ENCODE measurements around the gene AK5.
"Not testable (repeated sequence)": the region's sequence is repeated elsewhere in the genome, so short reads cannot be mapped to it uniquely, and the experiment has no call there.

AK5 gene

DNA sequence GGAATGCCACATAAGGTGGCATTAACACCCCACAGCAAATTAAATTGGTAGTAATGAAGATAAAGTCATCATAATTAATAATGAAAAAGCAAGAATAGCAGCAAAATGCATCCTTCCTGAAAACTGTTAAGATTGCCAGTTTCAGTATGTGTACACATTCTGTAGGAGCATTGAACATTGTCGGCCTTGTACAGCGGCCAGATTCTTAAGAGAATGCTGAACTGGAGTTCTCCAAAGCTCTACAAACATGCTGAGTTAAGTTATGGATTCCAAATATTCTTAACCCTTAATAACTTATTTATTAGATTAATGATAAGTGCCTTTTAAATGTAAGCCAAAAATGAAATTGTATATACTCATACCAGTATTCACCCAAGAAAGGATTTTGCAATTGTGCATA is 189.9 kb downstream of the AK5 start:
- DNase-seq (ENCODE audit: low read depth) = no peak
- no peak overlapping the region for H3K4me3 ChIP-seq (ENCODE audit: low read depth, low read length)

DNA sequence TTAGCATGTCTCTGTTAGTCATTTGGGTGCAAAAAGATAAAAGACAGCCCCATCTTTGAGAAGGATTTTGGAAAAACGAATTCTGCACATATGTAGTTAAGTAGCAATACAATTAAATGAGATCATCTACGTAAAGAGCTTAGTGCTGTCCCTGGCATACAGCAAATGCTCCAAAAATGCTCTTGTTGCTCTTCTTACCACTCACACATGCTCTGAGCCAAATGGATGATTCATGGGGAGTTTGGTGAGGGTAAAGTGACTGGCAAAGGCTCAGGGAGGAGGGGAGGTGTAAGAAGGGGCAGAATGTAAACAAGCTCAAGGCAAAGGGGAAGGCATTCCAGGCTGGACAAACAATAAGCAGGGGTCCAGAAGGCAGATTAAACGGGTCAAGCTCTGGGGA is 191.9 kb downstream of the AK5 start:
- H3K4me3 ChIP-seq (ENCODE audit: low read depth, low read length) = no peak overlapping the region
- DNase-seq (ENCODE audit: low read depth) = peak; percentile 72

DNA sequence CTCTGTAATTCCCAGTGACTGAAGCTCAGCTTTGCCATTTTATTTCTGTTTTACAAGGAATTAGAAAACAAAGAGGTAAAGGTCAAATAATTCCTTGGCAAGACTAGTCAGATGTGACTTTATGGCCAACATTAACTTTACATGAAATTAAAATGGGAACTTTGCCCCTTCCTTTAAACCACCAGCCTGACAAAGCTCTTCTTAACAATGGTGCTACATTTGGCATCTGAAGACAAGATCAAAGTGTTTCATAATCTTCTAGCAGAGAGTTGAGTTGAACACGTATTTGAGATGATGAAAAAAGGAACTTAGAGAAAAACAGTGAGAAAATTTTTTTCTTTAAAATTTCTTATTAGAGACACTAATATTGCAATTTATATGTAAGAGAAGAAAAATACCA is 193.8 kb downstream of the AK5 start:
- no peak for DNase-seq (ENCODE audit: low read depth)

DNA sequence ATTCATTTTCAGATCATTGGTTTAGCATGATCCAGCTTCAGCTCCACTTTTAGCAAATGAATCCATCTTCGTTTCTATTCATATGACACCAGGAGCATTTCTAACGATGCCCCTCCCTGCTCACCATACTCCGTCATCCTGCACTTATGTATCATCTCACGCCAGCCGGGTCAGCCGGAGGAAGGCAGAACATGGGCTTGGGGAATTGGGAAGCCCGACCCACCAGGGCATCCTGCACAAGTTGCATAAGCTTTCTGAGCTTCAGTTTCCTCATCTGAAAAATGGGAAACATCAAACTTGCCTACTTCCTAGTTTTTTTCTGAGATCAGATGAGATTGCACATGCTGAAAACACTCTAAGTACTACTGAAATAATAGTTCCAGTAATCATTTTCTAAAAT is 194.7 kb downstream of the AK5 start:
- H3K4me3 ChIP-seq (ENCODE audit: low read depth, low read length) = no peak overlapping the region
- DNase-seq (ENCODE audit: low read depth) = no peak

More for the DNA sequence above, 193.8 kb downstream of the AK5 start:
- no peak overlapping the region for H3K4me3 ChIP-seq (ENCODE audit: low read depth, low read length)

DNA sequence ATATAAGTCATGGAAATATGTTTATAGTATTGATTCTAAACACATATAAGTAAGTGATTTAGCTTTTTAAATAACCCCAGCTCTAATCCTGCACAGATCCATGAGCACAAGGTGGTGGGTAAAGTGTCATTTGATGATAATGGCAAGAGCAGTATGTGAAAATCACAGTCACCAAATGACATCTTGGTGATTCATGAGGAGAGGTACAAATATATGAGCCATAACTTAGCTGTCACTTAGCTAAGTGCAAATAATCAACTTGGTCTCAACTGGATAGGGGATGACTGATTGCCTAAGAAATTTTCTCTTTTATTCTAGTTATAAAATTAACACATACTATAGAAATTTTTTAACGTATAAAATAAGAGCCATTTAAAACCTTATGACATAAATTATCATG is 202.5 kb downstream of the AK5 start:
- no peak for DNase-seq (ENCODE audit: low read depth)
- H3K4me3 ChIP-seq (ENCODE audit: low read depth, low read length) = no peak overlapping the region

DNA sequence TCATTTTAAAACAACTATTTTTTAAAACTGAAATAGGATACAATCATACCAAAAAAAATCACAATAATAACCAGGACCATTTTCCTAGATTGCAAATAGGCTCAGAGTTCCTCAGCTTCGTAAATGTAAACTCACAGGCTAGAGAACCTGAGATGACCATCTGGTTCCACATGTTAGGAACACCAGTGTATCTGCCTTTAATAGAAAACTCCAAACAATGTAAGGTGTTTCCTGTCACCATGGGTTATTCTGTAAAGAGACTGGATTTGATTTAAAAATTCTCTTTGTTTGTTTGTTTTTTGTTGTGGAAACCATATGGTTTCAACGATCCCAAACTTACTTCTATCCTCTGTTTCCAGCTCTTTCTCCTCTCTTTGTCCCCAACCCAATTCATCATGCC is 203.1 kb downstream of the AK5 start:
- H3K4me3 ChIP-seq (ENCODE audit: low read depth, low read length) = no peak overlapping the region
- no peak for DNase-seq (ENCODE audit: low read depth)

DNA sequence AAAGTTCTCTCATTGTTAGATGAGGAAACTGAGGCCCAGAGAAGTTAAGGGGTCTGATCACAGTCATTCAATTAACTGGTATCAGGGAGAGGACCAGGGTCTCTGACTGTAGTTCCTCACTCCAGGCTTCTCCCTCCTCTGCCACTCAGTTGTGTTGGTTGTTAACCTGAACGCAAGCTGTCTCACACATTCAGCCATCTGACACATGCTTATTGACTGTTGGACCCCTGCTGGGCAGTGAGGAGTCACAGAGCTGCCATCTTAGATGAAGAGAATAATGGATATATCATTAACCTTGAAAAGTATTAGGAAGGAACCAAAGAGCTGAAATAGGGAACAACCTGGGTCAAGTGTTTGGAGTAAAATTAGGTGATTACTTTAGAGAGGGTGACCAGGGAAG is 205.8 kb downstream of the AK5 start:
- H3K4me3 ChIP-seq (ENCODE audit: low read depth, low read length) = no peak overlapping the region
- DNase-seq (ENCODE audit: low read depth) = no peak

DNA sequence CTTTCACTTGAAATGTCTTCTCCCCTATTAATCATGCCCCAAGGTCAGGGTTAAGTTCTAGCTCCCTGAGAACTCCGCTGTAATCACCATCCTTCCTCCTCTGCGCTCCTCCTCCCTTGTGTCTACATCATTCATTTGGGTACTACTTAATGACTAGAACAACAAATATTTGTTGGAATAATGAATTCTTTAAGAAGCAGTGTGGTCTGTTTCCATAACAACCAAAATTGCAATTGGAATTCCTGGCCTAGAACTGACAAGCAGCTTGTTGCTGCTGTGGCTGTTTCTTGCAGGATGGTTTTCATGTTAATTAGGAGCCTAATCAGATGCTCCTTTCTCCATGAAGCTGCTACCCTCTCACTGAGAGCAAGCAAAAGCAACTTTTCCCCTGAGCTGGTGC is 208.1 kb downstream of the AK5 start:
- no peak for DNase-seq (ENCODE audit: low read depth)
- H3K4me3 ChIP-seq (ENCODE audit: low read depth, low read length) = no peak overlapping the region

DNA sequence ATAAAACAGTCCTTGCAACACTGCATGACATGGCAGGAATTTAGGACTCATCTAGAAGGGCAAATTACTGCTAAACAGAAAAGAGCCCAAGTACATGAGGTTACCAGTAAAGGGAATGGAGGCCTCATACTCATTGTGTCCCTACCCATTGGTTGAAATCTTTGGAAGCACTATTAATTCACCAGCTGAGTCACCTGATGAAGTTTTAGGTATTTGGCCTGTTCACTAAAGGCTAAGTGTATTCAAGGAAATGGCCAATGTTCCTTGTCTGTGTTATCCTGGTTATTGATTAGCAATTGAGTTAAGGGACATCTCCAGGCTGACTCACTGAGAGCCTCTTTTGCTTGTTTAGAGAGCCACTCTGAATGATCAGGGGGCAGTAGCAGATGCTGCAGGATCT is 212.2 kb downstream of the AK5 start:
- no peak overlapping the region for H3K4me3 ChIP-seq (ENCODE audit: low read depth, low read length)
- DNase-seq (ENCODE audit: low read depth) = no peak

DNA sequence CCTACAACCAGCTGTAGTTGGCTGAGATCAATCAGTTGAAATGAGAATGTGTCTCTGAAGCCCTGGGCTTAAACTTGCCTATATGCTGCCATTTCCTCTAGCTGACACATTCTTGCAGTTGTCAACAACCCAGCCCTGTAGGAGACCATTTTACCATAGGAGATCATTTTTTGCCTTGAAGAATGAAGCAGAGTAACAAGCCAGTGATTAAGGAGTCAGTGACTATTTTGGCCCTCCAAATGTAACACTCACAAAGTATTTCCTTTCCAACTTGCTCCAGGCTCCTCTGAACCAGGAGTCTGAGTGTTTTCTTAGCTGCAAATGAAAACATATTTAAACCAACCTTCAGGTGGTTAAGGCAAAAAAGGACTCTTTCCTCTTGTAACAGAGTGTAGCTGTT is 217.1 kb downstream of the AK5 start:
- no peak for DNase-seq (ENCODE audit: low read depth)
- no peak overlapping the region for H3K4me3 ChIP-seq (ENCODE audit: low read depth, low read length)

DNA sequence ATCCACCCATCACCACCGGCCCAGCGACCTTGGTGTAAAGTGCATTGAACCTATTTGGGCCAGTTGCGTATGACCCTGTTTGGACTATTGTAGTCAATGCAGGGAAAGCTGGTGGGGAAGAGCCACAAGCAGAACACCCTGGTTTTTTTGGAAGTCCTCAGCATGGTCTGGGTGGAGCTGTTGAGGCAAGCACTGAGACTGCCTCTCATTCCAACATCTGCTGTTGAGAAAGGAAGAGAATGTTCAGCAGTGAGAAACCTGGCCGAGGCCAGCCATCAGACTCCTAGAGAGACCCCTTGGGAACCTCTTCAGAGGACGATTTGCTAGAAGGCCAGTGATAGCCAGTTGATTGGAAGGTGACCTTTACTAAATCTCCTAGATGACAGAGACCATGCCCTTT is 217.6 kb downstream of the AK5 start:
- H3K4me3 ChIP-seq (ENCODE audit: low read depth, low read length) = no peak overlapping the region
- no peak for DNase-seq (ENCODE audit: low read depth)

DNA sequence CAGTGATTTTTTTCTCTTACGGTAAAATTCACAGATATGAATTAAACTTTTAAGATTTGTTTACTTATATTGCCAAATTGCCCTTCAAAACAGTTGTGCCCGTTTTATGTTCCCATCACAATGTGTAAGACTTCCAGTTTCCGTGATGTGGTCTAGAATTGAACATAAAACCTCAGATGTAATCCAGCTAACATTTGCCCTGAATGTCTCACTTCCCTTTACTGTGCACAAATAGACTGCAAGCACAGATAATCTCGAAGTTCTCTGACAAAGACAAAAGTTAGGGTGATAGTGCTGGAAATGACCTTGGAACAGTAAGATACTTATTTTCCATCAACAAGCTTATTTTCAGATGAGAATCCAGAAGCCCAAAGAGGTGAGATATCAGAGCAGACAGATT is 223.2 kb downstream of the AK5 start:
- DNase-seq (ENCODE audit: low read depth) = peak; percentile 36
- no peak overlapping the region for H3K4me3 ChIP-seq (ENCODE audit: low read depth, low read length)

DNA sequence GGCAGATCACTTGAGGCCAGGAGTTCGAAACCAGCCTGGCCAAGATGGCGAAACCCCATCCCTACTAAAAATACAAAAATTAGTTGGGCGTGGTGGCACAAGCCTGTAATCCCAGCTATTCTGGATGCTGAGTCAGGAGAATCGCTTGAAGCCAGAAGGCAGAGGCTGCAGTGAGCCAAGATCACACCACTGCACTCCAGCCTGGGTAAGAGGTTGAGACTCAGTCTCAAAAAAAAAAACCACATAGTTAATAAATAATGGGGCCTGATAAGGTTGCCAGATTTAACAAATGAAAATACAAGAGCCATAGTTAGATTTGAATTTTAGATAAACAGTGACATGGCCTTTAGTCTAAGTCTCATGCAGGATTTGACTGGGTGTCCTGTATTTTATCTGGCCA is 225.0 kb downstream of the AK5 start:
- no peak overlapping the region for H3K4me3 ChIP-seq (ENCODE audit: low read depth, low read length)
- DNase-seq (ENCODE audit: low read depth) = no peak

DNA sequence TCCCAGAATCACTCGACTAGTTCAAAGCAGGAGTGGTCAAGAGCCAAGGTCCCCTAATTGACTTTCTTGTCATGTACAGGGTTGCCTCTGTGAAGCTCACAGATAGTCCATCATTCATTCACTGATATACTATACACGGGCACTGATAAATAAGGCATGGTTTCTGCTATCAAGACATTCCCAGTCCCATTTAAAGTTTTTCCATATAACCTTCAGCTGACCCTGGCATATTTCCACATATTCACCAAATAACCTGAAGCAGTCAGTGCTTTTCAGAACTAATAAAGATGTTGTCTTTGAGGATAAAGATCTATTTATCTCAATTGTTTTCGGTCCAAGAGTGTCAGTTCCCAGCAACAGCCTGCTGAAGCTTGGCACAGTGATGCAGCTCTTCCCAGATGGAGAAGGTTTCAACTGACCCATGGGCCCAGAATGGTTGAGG is 227.3 kb downstream of the AK5 start:
- no peak overlapping the region for H3K4me3 ChIP-seq (ENCODE audit: low read depth, low read length)
- DNase-seq (ENCODE audit: low read depth) = no peak

DNA sequence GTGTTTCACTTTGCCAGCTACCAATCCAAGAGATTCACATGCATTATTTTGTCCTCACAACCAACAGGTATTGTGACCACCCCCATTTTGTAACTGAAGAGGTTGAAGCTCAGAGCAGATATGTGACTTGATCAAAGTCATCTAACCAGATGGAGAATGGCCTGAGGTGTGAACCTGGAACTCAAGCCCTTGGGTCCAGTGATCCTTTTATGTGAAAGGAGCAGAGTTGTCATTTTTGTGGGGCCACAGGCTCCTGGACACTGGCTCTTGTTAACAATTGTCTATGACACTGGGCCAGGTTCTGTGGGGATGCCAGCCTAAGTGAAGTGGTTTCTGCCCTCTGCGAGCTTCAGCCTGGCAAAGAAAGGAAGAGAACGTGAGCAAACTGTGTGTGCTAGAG is 228.1 kb downstream of the AK5 start:
- no peak overlapping the region for H3K4me3 ChIP-seq (ENCODE audit: low read depth, low read length)
- no peak for DNase-seq (ENCODE audit: low read depth)

DNA sequence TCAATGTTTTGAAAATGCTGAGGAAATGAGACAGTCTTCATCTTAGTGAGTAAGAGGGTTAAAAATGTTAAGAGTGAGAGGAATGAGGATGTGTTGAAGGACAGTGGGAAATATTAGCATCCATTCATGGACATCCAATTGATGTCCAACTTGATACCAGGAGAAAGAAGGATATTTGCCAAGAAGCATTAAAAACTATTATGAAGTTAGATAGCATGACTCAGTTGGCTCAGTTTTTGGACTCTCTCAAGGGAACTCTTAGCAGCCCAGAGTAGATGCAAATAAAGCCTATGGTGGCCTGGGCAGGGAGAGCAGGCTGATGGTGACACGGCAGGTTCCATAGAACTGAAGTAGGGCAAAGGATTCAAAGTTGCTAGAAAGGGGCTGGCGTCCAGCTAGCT is 229.6 kb downstream of the AK5 start:
- DNase-seq (ENCODE audit: low read depth) = peak; percentile 85
- H3K4me3 ChIP-seq (ENCODE audit: low read depth, low read length) = no peak overlapping the region

DNA sequence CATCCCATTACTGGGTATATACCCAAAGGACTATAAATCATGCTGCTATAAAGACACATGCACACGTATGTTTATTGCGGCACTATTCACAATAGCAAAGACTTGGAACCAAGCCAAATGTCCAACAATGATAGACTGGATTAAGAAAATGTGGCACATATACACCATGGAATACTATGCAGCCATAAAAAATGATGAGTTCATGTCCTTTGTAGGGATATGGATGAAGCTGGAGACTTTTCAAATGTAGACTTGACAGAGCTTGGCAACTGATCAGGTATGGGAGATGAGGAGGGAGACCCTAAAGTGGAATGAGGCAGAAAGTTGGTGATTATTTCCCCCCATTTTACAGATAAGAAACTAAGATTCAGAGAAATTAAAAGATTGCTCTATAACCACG is 230.8 kb downstream of the AK5 start:
- DNase-seq (ENCODE audit: low read depth); H3K4me3 ChIP-seq (ENCODE audit: low read depth, low read length): not testable (repeated sequence)

DNA sequence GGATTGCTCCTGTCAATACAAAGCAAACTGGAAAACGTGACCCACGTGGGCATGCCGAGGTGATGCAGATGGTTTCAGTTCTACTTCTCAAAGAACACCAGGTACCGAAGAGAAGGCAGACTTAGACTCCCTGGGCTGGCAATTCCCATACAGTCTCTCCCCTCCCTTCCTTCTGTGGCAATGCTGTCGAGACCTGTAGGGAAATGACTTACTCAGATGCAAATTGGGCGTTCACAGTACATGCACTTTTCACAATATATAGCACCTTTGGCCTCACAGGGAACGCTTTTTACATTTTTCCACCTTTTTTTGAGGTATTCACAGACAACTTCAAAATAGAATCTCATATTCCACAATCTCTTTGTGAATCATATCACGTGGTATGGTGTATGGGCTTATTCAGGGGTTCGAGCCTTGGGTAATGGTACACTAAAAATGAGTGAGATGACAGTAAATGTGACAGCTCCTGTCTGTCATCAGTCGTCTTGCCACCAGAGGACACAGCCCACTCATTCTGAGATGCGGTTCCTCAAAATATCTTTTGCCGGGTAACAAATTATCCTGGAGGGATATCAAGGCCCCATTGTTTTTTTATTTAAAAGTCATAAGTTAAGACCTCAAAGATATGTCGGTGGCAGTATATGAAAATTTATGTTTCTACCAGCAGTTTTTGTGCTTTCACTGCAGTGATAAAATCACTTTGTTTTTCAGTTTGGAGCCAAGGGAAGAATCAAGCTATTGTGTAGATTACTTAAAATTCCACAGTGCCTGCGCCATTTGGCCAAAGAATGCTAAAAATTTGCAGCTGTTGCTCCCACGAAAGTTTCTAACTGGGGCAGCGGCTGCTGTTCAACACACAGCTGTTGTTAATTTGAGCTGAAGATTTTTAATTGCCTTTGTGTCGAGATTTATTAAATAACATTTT is 232.3 kb downstream of the AK5 start:
- peak; percentile 70 for DNase-seq (ENCODE audit: low read depth)
- H3K4me3 ChIP-seq (ENCODE audit: low read depth, low read length) = no peak overlapping the region

DNA sequence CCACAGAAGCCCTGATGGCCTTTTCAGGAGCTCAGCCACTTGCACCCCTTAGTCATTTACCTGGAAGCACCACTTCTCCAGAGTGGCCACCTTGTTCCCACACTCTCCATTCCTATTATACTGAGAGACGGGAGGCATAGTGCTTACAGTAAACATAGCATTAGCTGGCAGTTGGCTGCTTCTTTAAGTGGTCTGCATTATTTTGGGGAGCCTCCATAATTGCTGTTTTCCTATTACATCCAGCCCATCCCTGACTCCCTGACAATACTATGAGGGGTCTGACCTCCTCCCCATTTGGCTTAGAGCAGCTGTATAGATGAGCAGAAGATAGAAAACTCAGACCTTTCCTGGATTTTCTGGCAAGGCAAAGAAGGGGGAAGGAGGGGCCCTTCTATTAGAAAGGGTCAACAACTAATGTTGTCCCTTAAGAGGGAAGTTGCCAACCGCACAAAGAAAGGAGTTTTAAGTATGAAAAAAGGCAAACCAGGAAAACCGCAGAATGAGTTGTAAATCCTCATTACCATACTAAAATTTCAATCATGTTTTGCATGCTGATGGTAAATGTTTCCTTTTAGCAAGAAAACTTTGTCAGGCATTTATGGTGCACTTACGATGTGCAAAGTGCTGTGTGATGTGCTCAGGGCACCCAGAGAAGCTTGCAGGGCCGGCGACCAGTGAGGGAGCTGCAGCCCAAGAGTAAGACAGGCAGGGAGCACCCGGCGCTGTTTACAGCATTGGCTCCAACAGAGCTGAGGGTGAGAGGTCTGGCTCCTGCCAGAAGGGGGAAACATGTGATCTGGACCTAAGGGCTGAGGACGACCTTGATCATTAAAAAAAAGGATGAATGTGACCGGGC is 233.3 kb downstream of the AK5 start:
- no peak for DNase-seq (ENCODE audit: low read depth)
- no peak overlapping the region for H3K4me3 ChIP-seq (ENCODE audit: low read depth, low read length)

DNA sequence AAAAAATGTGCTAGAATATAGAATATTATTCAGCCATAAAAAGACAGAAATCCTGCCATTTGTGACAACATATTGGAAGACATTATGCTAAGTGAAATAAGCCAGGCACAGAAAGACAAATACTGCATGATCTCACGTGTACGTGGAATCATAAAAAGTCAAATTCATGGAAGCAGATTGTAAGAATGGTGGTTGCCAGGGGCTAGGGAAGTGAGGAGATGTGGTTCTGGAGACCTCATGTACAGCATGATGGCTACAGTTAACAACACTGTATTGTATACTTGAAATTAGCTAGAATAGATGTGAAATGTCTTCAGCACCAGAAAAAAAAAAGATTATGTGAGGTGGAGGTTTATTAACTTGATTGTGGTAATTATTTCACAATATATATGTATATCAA is 234.3 kb downstream of the AK5 start:
- DNase-seq (ENCODE audit: low read depth) = no peak
- H3K4me3 ChIP-seq (ENCODE audit: low read depth, low read length) = no peak overlapping the region

DNA sequence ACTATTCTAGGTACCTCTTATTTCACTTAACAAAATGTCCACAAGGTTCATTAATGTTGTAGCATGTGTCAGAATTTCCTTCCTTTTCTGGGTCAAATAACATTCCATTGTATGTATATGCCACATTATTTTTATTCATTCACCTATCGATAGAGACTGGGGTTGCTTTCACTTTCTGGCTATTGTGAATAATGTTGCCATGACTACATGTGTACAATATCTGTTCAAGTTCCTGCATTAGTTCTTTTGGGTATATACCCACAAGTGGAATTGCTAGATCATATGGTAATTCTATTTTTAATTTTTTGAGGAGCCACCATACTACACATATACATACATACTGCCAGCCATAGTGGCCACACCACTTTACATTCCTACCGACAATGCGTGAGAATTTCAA is 242.2 kb downstream of the AK5 start:
- no peak overlapping the region for H3K4me3 ChIP-seq (ENCODE audit: low read depth, low read length)
- DNase-seq (ENCODE audit: low read depth) = no peak
